ENCODE data around the gene LCE2B.

The LCE2B gene

DNA sequence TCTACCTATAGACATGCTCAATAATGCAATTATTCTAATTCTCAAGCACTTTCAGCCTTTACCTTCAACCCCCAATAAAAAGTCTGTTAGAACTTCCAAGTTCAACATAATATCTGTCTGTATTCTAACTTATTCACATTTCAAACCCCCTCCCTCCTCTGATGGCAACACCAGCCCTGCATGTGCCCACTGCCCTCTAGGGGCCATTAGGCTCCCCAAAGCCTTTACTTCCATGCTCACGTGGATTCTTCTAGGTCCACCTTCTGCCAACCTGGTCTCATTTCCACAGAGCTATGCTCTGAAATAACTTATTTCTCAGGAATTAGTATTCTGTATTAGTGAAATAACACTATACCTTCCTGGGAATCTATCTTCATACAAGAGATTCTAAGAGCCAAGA lies 49.7 kb downstream of the LCE2B start:
- DNase-seq (ENCODE audit: low read depth): no peak
